ENCODE measurements around the gene TMEM37. TPM values are rescaled to one million over a fixed set of nuclear protein-coding genes. Genes with fewer than 3 reads are reported as not detected.
A peak's percentile ranks its signal among the peaks of the same experiment; 100 is the strongest.

Gene TMEM37
- total and polyA plus RNA-seq, 2 of the 13 experiments (the other 11 are each of a cell fraction or from before 2014, with no cell fraction given), result 37.7 to 115 TPM

DNA sequence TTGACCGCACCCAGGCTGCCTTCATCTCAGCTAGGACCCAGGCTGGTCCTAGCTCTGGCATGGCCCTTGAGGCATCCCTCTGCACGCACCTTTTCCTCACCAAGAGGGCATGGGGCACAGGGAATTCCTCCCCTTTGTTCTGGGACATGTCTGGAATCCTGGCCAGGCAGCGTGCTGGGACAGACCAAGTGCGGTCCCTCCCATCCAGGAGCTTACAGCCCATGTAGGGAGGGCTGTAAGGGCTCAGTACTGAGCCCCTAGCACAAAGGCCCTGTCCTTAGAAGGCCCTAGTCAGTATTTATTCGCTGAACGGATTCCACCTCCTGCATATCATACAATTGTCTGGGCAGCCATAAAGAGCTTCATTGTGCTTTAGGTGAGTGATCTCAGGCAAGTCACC, 3.0 kb downstream of the TMEM37 start (continued):
- TF ChIP-seq ZNF260 (CRISPR knock-in tag; IDR thresholded peaks at IDR 0.05; ENCODE audit: borderline replicate concordance, low read depth) (no peak), AHR (CRISPR knock-in tag; IDR thresholded peaks at IDR 0.05) (peak; percentile 17; the same call in 1 of the 2 replicates), NFE2 (CRISPR knock-in tag; IDR thresholded peaks at IDR 0.05) (no peak), PHF8 (CRISPR knock-in tag; IDR thresholded peaks at IDR 0.05) (0 out of 2 replicates have a peak, but pooled peaks have one; percentile 23), KMT2A (CRISPR knock-in tag; IDR thresholded peaks at IDR 0.05) (0 out of 2 replicates have a peak, but pooled peaks have one; percentile 30), ZFP62 (CRISPR knock-in tag; IDR thresholded peaks at IDR 0.05) (no peak), ETV6 (CRISPR knock-in tag; conservative IDR thresholded peaks at IDR 0.05) (no peak), IRF1 (CRISPR knock-in tag; IDR thresholded peaks at IDR 0.05; ENCODE audit: low read depth) (no peak), SCMH1 (CRISPR knock-in tag; IDR thresholded peaks at IDR 0.05; ENCODE audit: borderline replicate concordance) (no peak), MIER2 (CRISPR knock-in tag; IDR thresholded peaks at IDR 0.05) (0 out of 2 replicates have a peak, but pooled peaks have one; percentile 7), U2AF2 (IDR thresholded peaks at IDR 0.05; ENCODE audit: low read depth, low read length) (no peak), TGIF2 (CRISPR knock-in tag; IDR thresholded peaks at IDR 0.05) (0 out of 2 replicates have a peak, but pooled peaks have one; percentile 27), TOPORS (CRISPR knock-in tag; IDR thresholded peaks at IDR 0.05) (no peak), MAFK (conservative IDR thresholded peaks at IDR 0.05 in 1 of 2, IDR thresholded peaks at IDR 0.05 in 1 of 2; ENCODE audit: low read length in 2 of 2) (no peak), SIN3B (IDR thresholded peaks at IDR 0.05; ENCODE audit: low read length) (no peak), ZNF292 (CRISPR knock-in tag; IDR thresholded peaks at IDR 0.05; ENCODE audit: borderline replicate concordance, low read depth) (peak; percentile 51; the same call in 1 of the 2 replicates), ZNF558 (CRISPR knock-in tag; IDR thresholded peaks at IDR 0.05; ENCODE audit: borderline replicate concordance) (0 out of 2 replicates have a peak, but pooled peaks have one; percentile 17), DRAP1 (CRISPR knock-in tag; IDR thresholded peaks at IDR 0.05) (no peak), ZFY (CRISPR knock-in tag; IDR thresholded peaks at IDR 0.05) (peak; percentile 36; the same call in 1 of the 2 replicates), ZBTB38 (CRISPR knock-in tag; IDR thresholded peaks at IDR 0.05) (no peak), PHB2 (IDR thresholded peaks at IDR 0.05; ENCODE audit: partially characterized antibody) (no peak), ATF7 (IDR thresholded peaks at IDR 0.05) (no peak), ATF7 (CRISPR knock-in tag; IDR thresholded peaks at IDR 0.05) (0 out of 2 replicates have a peak, but pooled peaks have one; percentile 9), ELF1 (CRISPR knock-in tag; IDR thresholded peaks at IDR 0.05) (no peak)
- TF ChIP-seq, protein P1, sequence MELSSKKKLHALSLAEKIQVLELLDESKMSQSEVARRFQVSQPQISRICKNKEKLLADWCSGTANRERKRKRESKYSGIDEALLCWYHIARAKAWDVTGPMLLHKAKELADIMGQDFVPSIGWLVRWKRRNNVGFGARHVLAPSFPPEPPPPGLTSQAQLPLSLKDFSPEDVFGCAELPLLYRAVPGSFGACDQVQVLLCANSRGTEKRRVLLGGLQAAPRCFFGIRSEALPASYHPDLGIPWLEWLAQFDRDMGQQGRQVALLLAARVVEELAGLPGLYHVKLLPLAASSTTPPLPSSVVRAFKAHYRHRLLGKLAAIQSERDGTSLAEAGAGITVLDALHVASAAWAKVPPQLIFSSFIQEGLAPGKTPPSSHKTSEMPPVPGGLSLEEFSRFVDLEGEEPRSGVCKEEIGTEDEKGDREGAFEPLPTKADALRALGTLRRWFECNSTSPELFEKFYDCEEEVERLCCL (CRISPR knock-in tag; IDR thresholded peaks at IDR 0.05; ENCODE audit: borderline replicate concordance), result no peak
- TF ChIP-seq, protein P2, sequence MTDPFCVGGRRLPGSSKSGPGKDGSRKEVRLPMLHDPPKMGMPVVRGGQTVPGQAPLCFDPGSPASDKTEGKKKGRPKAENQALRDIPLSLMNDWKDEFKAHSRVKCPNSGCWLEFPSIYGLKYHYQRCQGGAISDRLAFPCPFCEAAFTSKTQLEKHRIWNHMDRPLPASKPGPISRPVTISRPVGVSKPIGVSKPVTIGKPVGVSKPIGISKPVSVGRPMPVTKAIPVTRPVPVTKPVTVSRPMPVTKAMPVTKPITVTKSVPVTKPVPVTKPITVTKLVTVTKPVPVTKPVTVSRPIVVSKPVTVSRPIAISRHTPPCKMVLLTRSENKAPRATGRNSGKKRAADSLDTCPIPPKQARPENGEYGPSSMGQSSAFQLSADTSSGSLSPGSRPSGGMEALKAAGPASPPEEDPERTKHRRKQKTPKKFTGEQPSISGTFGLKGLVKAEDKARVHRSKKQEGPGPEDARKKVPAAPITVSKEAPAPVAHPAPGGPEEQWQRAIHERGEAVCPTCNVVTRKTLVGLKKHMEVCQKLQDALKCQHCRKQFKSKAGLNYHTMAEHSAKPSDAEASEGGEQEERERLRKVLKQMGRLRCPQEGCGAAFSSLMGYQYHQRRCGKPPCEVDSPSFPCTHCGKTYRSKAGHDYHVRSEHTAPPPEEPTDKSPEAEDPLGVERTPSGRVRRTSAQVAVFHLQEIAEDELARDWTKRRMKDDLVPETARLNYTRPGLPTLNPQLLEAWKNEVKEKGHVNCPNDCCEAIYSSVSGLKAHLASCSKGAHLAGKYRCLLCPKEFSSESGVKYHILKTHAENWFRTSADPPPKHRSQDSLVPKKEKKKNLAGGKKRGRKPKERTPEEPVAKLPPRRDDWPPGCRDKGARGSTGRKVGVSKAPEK (CRISPR knock-in tag; IDR thresholded peaks at IDR 0.05; ENCODE audit: borderline replicate concordance), result 0 out of 2 replicates have a peak, but pooled peaks have one; percentile 36

Data from HepG2 (cell line).